ENCODE results near the gene SLC44A2.
A peak's percentile ranks its signal among the peaks of the same experiment; 100 is the strongest.

SLC44A2 gene

DNA sequence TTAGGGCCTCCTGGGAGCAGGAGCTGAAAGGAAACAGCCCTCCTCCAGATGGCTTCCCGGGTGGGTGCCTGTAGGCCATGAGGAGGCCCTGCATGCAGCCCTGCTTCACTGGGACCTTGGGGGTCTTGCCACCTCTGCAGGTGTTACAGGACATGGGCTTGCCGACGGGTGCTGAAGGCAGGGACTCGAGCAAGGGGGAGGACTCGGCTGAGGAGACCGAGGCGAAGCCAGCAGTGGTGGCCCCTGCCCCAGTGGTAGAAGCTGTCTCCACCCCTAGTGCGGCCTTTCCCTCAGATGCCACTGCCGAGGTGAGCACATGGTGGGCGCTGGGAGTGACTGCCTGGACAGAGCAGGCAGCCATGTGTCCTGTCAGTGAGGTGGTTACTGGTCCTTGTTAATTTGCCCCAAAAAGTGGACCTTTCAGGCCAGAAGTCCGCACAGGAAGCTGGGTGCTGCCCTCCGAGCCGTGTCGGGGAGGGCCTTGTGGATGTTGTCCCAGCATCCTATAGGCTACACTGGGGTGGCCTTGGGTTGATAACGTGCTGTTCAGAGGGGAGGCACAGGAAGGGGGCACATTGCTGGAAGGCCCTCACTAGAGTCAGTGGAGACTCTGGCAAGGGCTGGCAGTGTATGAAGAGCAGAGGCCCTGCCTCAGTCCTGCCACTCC is 57.2 kb downstream of the SLC44A2 start:
- DNase-seq (ENCODE audit: low spot score), result no peak

GRCh38 chr19:10683064-10683426 is 57.7 kb downstream of the SLC44A2 start:
- no peak for DNase-seq (ENCODE audit: low spot score)

GRCh38 chr19:10683582-10683981 is 58.2 kb downstream of the SLC44A2 start:
- DNase-seq (ENCODE audit: low spot score), result no peak

- DNase-seq (ENCODE audit: low spot score), result no peak
Observed at GRCh38 chr19:10685210-10685609, 59.9 kb downstream of the SLC44A2 start.

- DNase-seq (ENCODE audit: low spot score), result no peak
Observed at GRCh38 chr19:10686193-10686592, 60.8 kb downstream of the SLC44A2 start.

GRCh38 chr19:10686661-10687517 is 61.5 kb downstream of the SLC44A2 start:
- peak; percentile 66 for DNase-seq (ENCODE audit: low spot score)

- no peak for DNase-seq (ENCODE audit: low spot score)
Observed at GRCh38 chr19:10687518-10688288, 62.4 kb downstream of the SLC44A2 start.

DNA sequence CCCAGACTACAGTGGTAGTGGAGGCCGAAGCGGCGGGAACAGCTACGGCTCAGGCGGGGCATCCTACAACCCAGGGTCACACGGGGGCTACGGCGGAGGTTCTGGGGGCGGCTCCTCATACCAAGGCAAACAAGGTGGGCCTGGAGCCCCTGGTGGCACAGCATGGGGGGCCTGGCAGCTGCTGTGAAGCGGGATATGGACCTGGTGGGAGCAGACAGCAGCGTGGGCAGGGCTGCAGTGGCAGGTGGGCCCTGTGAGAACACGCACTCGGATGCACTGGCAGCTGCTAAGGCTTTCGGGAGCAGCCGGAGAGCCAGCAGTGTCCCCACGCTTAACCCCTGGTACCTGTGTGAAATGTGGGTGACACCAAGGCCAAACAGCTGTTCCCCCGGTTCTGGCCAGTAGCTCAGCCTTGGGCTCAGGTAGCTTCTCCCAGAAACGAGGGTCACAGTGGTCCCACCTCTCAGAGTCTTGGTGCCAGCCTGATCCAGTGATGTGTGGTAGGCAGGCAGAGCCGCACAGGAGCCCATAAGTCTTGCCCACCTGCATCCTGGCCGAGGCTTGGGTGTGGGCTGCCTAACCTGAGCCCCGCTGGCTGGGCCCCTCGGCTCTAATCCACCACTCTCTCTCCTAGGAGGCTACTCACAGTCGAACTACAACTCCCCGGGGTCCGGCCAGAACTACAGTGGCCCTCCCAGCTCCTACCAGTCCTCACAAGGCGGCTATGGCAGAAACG is 63.4 kb downstream of the SLC44A2 start:
- DNase-seq (ENCODE audit: low spot score), result no peak

- DNase-seq (ENCODE audit: low spot score), result peak; percentile 62
Observed at GRCh38 chr19:10690341-10690781, 65.0 kb downstream of the SLC44A2 start.

DNA sequence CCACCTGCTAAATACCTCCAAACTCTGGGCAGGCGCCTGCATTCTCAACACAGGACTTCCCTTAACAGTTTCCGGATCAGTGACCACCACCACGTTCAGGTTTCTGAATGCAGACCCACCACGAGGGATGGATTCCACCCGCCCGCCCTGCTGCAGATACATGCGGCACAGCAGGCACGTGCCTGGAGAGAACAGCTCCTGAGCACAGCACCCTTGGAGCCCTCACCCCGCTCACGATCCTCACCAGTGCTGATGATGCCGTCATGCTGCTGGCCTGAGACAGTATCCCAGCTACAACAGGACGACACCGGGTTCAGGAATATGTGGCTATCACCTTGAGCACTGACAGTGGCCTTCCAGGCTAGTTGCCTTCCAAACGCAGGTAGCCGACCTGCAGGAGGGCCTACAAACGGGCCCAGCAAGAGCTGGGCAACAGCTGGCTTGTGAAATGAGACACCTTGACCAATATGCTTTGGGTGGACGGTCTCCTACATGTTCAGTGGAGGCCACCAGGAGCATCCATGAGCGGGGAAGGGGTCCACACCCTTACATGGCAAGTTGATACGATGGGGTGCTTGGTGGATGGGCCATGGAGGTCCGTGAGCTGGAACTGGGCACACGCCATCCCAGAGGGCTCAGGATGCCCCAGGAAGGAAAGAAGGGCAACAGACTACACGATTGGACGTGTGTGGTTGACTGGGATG is 66.0 kb downstream of the SLC44A2 start:
- no peak for DNase-seq (ENCODE audit: low spot score)

GRCh38 chr19:10691883-10692282 is 66.5 kb downstream of the SLC44A2 start:
- no peak for DNase-seq (ENCODE audit: low spot score)

DNA sequence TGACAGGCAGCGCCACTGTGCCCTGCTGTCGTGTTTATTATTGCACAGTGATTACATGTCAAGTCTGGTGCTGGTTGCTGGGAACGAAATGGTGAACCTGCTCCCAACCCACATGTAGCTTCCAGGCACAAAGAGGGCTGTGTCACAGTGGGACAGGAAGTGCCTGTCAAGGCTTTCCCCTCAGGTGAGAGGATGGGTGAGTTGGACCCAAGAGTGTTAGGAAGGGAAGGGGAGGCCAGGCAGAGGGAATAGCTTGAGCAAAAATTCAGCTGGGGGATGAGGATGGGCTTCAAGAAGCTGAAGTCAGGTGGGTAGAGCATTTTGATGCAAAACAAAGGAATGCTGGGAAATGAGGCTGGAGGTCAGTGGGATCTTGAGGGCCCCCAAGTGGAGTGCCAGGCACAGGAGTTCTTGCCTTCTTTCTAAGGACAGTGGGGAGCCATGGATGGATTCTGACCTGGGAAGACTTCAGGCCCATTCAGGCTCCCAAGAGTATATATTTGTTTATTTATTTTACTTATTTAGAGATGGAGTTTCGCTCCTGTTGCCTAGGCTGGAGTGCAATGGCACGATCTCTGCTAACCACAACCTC is 67.4 kb downstream of the SLC44A2 start:
- DNase-seq (ENCODE audit: low spot score), result no peak

All from hepatic stellate cell (primary cell).